ENCODE results near the gene KIAA1549. TPM values are rescaled to one million over a fixed set of nuclear protein-coding genes. Genes with fewer than 3 reads are reported as not detected.

The KIAA1549 gene
- total RNA-seq: 3.6 and 4.5 TPM in 2 replicates

GRCh38 chr7:138981332-138982203, at the start of gene KIAA1549:
KIAA1549 (minus strand) TSS chr7:138981389; CDS start chr7:138981269, 120 bp downstream.

GRCh38 chr7:138797715-138798320, 183.4 kb downstream of the KIAA1549 start, which contains the start of the genes ATP6V0A4 and TMEM213:
ATP6V0A4 (minus strand) TSS chr7:138798196; CDS start chr7:138771247, 26,949 bp downstream.
TMEM213 (plus strand) TSS chr7:138797994; CDS start chr7:138798105, 111 bp downstream.

Other genes with a start within 250 kb of the KIAA1549 start
- not detected in 2 replicates for gene TMEM213, start 183.4 kb downstream of the KIAA1549 start, total RNA-seq
- gene ATP6V0A4, start 183.2 kb downstream of the KIAA1549 start, total RNA-seq: 0.30 and 0.37 TPM in 2 replicates
- gene ZC3HAV1L, start 54.7 kb upstream of the KIAA1549 start, total RNA-seq: 17.5 and 20.2 TPM in 2 replicates
- 26.4 and 38.8 TPM in 2 replicates for gene ZC3HAV1, start 128.3 kb upstream of the KIAA1549 start, total RNA-seq
- gene UBN2, start 249.8 kb upstream of the KIAA1549 start, total RNA-seq: 7.1 and 7.5 TPM in 2 replicates

Data from smooth muscle cell of the umbilical artery (primary cell).